ENCODE measurements around the gene FRAT2.
"Not testable (repeated sequence)": the region's sequence is repeated elsewhere in the genome, so short reads cannot be mapped to it uniquely, and the experiment has no call there.

FRAT2 gene

GRCh38 chr10:97290576-97291356 lies 43.8 kb downstream of the FRAT2 start:
- DNase-seq: not testable (repeated sequence)

- not testable (repeated sequence) for DNase-seq
Measured at GRCh38 chr10:97290076-97290475, 44.5 kb downstream of the FRAT2 start.
